ENCODE measurements around the gene BMP6.
A peak's percentile ranks its signal among the peaks of the same experiment; 100 is the strongest.

The BMP6 gene

GRCh38 chr6:7879043-7879442, 153.1 kb downstream of the BMP6 start:
- TF ChIP-seq FOXP2 (optimal IDR thresholded peaks at IDR 0.05; ENCODE audit: borderline replicate concordance, extremely low read depth, extremely low read length, insufficient read depth) (no peak), SIN3A (IDR thresholded peaks at IDR 0.05; ENCODE audit: borderline replicate concordance, insufficient read depth, low read length) (no peak), POLR2AphosphoS5 (IDR thresholded peaks at IDR 0.05; ENCODE audit: low read depth, low read length) (no peak), TAF1 (IDR thresholded peaks at IDR 0.05; ENCODE audit: borderline replicate concordance, insufficient read depth, low read length) (no peak)
- TF ChIP-seq, protein P1, sequence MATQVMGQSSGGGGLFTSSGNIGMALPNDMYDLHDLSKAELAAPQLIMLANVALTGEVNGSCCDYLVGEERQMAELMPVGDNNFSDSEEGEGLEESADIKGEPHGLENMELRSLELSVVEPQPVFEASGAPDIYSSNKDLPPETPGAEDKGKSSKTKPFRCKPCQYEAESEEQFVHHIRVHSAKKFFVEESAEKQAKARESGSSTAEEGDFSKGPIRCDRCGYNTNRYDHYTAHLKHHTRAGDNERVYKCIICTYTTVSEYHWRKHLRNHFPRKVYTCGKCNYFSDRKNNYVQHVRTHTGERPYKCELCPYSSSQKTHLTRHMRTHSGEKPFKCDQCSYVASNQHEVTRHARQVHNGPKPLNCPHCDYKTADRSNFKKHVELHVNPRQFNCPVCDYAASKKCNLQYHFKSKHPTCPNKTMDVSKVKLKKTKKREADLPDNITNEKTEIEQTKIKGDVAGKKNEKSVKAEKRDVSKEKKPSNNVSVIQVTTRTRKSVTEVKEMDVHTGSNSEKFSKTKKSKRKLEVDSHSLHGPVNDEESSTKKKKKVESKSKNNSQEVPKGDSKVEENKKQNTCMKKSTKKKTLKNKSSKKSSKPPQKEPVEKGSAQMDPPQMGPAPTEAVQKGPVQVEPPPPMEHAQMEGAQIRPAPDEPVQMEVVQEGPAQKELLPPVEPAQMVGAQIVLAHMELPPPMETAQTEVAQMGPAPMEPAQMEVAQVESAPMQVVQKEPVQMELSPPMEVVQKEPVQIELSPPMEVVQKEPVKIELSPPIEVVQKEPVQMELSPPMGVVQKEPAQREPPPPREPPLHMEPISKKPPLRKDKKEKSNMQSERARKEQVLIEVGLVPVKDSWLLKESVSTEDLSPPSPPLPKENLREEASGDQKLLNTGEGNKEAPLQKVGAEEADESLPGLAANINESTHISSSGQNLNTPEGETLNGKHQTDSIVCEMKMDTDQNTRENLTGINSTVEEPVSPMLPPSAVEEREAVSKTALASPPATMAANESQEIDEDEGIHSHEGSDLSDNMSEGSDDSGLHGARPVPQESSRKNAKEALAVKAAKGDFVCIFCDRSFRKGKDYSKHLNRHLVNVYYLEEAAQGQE (IDR thresholded peaks at IDR 0.05; ENCODE audit: insufficient read depth in 1 of 2, low read depth in 2 of 2, low read length in 2 of 2): no peak

- TF ChIP-seq POLR2AphosphoS5 (IDR thresholded peaks at IDR 0.05; ENCODE audit: low read depth, low read length): peak; percentile 14; the same call in 1 of the 2 replicates
- TF ChIP-seq, protein P1 (IDR thresholded peaks at IDR 0.05; ENCODE audit: insufficient read depth in 1 of 2, low read depth in 2 of 2, low read length in 2 of 2): no peak
Measured at GRCh38 chr6:7879579-7879978, 153.7 kb downstream of the BMP6 start.

DNA sequence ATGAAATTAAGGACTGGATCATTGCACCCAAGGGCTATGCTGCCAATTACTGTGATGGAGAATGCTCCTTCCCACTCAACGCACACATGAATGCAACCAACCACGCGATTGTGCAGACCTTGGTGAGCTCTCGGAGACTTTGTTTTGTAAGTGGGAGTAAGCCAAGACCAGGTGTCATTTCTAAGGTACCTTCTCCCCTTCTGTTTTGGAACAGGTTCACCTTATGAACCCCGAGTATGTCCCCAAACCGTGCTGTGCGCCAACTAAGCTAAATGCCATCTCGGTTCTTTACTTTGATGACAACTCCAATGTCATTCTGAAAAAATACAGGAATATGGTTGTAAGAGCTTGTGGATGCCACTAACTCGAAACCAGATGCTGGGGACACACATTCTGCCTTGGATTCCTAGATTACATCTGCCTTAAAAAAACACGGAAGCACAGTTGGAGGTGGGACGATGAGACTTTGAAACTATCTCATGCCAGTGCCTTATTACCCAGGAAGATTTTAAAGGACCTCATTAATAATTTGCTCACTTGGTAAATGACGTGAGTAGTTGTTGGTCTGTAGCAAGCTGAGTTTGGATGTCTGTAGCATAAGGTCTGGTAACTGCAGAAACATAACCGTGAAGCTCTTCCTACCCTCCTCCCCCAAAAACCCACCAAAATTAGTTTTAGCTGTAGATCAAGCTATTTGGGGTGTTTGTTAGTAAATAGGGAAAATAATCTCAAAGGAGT, 154.2 kb downstream of the BMP6 start:
- TF ChIP-seq, protein P1 (IDR thresholded peaks at IDR 0.05; ENCODE audit: insufficient read depth in 1 of 2, low read depth in 2 of 2, low read length in 2 of 2): no peak
- TF ChIP-seq TAF1 (IDR thresholded peaks at IDR 0.05; ENCODE audit: borderline replicate concordance, insufficient read depth, low read length): no peak
- no peak for TF ChIP-seq SIN3A (IDR thresholded peaks at IDR 0.05; ENCODE audit: borderline replicate concordance, insufficient read depth, low read length)
- TF ChIP-seq POLR2AphosphoS5 (IDR thresholded peaks at IDR 0.05; ENCODE audit: low read depth, low read length): no peak
- no peak for TF ChIP-seq FOXP2 (optimal IDR thresholded peaks at IDR 0.05; ENCODE audit: borderline replicate concordance, extremely low read depth, extremely low read length, insufficient read depth)

DNA sequence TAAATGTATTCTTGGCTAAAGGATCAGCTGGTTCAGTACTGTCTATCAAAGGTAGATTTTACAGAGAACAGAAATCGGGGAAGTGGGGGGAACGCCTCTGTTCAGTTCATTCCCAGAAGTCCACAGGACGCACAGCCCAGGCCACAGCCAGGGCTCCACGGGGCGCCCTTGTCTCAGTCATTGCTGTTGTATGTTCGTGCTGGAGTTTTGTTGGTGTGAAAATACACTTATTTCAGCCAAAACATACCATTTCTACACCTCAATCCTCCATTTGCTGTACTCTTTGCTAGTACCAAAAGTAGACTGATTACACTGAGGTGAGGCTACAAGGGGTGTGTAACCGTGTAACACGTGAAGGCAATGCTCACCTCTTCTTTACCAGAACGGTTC, 154.8 kb downstream of the BMP6 start:
- TF ChIP-seq, protein P1 (IDR thresholded peaks at IDR 0.05; ENCODE audit: insufficient read depth in 1 of 2, low read depth in 2 of 2, low read length in 2 of 2): no peak
- no peak for TF ChIP-seq TAF1 (IDR thresholded peaks at IDR 0.05; ENCODE audit: borderline replicate concordance, insufficient read depth, low read length)
- no peak for TF ChIP-seq FOXP2 (optimal IDR thresholded peaks at IDR 0.05; ENCODE audit: borderline replicate concordance, extremely low read depth, extremely low read length, insufficient read depth)
- TF ChIP-seq SIN3A (IDR thresholded peaks at IDR 0.05; ENCODE audit: borderline replicate concordance, insufficient read depth, low read length): no peak
- TF ChIP-seq POLR2AphosphoS5 (IDR thresholded peaks at IDR 0.05; ENCODE audit: low read depth, low read length): no peak
